Fibroblast of skin of abdomen (primary cell): ENCODE results near the gene THSD4.
"Not testable (repeated sequence)": the region's sequence is repeated elsewhere in the genome, so short reads cannot be mapped to it uniquely, and the experiment has no call there.

Source experiments
- DNase-seq: peaks from one replicate; pipeline ENCODE4 v3.0.0-alpha.2; 2013

The THSD4 gene

DNA sequence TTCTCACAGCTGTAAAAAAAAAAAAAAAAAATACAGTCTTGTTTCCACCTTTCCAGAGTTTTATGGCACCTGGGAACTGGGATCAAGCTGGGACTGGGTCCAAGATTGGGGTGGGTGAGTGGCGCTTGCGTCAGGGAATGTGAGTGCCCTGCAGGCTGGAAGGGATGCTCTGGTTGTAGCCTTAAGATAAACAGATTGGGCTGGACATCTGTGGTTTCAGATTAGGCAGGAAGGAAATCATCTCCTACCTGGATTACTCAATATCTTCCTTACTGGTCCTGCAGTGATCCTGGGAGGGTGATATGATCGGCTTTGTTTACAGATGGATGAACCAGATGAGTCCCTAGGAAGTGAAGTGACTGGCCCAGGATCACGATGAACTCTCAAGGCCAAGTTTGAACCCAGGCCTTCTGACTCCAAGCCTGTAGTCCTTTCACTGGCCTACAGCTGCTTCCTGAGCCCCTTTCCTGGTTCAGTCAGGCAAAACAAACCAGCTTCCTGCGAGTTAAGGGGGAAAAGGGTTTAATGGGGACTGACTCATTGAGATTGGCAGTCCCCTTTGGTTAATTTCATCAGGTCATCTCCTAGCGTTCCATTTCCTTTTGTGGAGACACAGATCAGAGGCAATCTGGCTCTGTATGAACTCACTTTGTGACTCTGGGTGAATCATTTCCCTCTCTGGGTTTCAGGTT, 179.8 kb downstream of the THSD4 start:
- DNase-seq = peak; percentile 100

GRCh38 chr15:71295603-71296314, 180.5 kb downstream of the THSD4 start:
- DNase-seq = peak; percentile 85

GRCh38 chr15:71296315-71296679, 181.0 kb downstream of the THSD4 start:
- DNase-seq = no peak

GRCh38 chr15:71301958-71302621, 186.8 kb downstream of the THSD4 start:
- DNase-seq = peak; percentile 19

DNA sequence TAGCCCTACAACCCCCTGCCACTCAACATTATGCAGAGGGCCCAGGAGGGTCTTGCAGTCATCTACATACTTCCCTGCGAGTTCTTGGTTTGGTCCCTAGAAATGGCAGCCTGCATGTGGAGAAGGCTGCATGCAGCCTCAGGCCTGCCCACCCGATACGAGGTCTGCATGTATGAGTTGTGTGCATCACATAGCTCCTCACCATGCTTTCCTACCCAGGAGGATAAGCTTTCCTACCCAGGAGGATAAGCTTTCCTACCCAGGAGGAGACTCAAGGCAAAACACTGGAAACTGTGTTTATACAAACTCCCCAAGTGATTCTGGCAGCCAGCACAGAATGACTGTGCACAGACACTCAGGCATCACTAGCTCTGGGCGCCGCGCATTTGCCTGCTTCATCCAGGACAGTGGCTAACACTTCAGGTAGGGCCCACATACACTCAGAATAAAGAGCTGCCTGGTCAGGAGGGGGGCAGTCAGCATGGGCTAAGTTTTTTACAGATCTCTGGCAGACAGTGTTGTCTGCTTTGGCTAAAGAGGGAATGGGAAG, 187.7 kb downstream of the THSD4 start:
- DNase-seq = no peak

- DNase-seq = no peak
Measured at GRCh38 chr15:71303977-71304376, 188.7 kb downstream of the THSD4 start.

DNA sequence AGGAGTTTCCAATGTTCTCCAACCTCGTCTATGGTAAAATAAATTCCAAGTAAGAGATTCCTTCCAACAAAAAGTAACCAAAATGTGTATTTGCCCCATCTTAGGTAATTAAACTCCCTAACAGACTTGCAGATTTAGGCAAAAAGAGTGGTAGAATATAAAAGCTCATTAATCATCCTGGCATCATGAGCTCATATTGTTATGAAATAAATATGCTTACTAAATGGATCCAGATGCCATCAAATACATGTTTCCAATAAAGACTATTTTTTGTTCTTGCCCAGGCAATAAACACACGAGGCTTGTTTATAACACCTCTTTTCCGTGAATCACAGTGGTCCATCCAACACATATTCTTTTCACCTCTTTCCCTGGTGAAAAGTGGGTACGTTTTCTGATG, 189.4 kb downstream of the THSD4 start:
- DNase-seq = no peak

DNA sequence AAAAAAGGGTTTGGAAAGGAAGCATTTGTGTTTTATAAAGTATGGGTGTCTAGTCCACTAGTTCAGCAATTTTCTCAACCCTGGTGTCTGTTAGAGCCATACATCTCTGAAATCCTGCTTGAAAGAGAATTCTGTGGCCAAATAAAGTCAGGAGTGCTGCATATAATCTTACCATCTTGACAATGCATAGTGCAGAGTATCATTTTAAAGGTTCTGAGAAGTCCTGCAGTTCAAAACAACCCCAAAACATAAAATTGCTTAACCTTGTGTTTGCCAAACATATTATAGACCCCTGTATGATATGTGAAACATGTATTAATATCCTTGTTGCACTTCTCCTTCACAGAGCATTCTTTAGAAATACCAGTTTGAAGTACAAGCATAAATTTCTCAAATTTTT, 191.3 kb downstream of the THSD4 start:
- no peak for DNase-seq

GRCh38 chr15:71312194-71312708, 197.0 kb downstream of the THSD4 start:
- no peak for DNase-seq

DNA sequence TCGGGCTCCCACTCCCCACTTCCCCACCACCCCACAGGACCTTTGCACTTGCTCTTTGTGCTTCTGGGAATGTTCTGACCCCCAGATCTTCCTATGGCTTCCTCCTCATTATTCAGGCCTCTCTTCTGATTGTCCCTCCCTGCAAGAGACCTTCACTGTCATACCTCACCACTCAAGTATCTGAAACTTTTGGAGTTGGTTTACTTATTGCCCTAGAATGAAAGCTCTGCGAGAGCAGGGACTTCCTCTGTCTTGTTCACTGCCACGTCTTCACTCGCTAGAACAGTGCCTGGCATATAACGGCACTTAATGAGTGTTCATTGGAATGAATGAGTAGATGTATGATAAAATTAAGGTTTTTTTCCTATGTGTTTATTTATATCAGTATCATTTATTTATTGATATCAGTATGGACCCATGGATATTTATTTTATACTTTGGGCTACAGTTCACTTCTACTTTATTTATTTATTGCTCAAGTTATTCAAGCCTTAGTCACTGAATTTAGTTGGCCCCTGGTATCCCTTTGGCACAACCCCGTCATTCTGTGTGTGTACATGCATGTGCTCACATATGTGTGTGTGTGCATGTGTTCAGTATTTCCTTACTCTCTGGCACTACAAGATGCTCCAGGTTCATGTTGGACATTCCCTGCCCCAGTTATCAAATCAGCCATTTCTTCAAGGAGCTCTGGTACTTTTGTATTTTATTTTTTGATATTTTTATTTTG, 197.6 kb downstream of the THSD4 start:
- DNase-seq = no peak

GRCh38 chr15:71313806-71314205, 198.5 kb downstream of the THSD4 start:
- peak; percentile 55 for DNase-seq

- no peak for DNase-seq
Measured at GRCh38 chr15:71314956-71315537, 199.8 kb downstream of the THSD4 start.

- DNase-seq = no peak
Measured at GRCh38 chr15:71316911-71317310, 201.6 kb downstream of the THSD4 start.

DNA sequence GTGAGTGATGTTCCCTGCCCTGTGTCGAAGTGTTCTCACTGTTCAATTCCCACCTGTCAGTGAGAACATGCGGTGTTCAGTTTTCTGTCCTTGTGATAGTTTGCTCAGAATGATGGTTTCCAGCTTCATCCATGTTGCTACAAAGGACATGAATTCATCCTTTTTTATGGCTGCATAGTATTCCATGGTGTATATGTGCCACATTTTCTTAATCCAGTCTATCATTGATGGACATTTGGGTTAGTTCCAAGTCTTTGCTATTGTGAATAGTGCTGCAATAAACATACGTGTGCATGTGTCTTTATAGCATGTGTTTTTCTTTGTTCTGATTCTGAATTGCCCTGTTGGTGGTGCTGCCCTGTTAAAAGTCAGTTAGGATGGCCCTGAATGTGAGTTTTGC, 204.2 kb downstream of the THSD4 start:
- DNase-seq = not testable (repeated sequence)

DNA sequence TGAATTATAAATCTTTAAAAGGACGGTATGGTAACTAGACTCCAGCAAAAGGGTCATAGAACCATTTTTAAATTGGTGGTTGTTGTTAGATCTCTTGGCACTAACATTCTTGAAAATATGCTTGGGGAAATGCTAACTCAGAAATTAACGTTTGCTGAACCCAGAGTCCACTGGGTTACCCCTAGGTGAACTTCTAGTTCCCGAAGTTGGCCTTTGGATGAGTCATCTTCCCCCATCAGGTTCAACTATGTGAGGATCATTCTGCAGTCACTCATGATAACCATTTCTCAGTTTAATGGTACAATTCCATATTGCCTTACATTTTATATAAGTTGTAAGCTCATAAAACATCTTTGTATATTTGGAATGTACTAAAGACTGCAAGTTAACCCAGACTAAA, 204.7 kb downstream of the THSD4 start:
- DNase-seq = no peak

DNA sequence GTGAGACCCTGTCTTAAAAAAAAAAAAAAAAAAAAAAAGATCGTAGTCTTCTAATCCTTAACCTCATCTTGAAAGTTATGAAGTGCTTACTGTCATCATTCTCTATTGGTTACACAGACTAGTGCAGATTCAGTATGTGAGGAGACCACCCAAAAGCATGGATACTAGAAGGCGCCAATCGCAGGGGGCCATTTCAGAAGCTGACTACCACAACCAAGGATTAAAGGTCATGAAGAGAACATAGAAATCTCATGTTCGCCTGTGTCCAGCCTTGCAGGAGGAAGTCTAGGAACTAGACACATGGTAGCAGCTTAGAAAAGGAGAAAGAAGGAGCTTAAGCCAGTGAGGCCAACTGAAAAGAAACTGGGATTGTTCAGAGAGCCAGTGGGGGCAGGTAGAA, 207.8 kb downstream of the THSD4 start:
- no peak for DNase-seq

- no peak for DNase-seq
Measured at GRCh38 chr15:71323584-71323983, 208.3 kb downstream of the THSD4 start.

GRCh38 chr15:71325481-71325880, 210.2 kb downstream of the THSD4 start:
- DNase-seq = peak; percentile 57

DNA sequence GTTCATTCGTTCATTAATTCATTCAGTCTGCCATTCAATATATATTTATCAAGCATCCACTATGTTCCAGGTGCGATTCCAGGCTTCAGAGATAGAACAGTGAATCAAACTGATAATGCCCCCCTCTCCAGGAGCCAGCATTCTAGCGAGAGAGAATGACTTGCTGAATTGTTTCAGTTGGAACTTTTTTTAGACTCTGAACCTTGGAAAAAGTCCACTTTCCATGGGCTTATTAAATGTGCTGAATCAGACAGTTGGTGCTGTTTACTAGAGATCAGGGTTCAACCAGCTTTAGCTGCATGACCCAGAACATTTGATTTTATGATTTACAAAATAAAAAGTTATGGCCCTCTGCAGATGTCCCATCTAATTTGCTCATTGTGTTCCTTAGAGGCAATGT, 213.2 kb downstream of the THSD4 start:
- no peak for DNase-seq

- DNase-seq = no peak
Measured at GRCh38 chr15:71329041-71329440, 213.8 kb downstream of the THSD4 start.

DNA sequence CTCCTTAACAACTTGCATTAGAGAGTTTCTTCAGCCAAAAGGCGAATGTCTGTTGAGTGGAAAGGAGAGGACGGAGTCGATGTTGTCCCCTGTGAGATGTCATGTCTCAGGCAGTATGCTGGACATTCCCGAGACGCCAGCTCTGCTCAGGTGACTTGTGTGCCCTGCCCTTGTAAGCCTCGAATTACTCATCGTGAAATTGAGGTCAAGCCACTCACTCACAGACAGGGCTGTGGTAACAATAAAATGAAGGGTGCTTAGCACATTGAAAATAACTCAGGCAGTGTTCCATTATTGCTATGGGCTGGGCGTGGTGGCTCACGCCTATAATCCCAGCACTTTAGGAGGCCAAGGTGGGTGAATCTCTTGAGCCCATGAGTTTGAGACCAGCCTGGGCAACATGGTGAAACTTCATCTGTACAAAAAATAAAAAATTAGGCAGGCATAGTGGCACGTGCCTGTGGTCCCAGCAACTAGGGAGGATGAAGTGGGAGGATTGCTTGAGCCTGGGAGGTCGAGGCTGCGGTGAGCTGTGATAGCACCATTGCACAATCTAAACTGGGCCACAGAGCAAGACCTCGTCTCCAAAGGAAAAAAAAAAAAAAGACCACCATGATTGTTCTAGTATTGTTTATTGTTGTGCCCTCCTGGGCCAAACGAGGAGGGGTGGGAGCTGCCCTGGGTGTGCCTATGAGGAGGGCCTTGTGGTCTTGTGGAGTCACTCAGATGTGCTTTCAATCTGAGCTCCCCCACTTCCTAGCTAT, 214.4 kb downstream of the THSD4 start:
- DNase-seq = peak; percentile 44
